PC-9 (cell line): ENCODE data around the gene HPN. TPM values are rescaled to one million over a fixed set of nuclear protein-coding genes. Genes with fewer than 3 reads are reported as not detected.

Source experiments
- BruUV-seq: library from RNA; stranded (reverse); fragments of 400-500 nt; replicated peaks from 2 replicates; lab custom pipeline; 2021; lab: Mats Ljungman, UMichigan
- CTCF ChIA-PET: fragments of 300-600 bp; sonication (Branson Sonifier 250); formaldehyde crosslinking; loops from one replicate; lab custom pipeline; 2022; ENCODE audit warnings: antibody characterized with exemption; lab: Charles Lee
- POLR2A ChIA-PET: fragments of 300-600 bp; sonication (Branson Sonifier 250); formaldehyde crosslinking; loops from one replicate; lab custom pipeline; 2022; ENCODE audit warnings: antibody characterized with exemption; ENCODE audit not compliant: unreplicated experiment; lab: Charles Lee
- DNase-seq, 2 experiments: peaks; one replicate each; pipeline versions ENCODE4 v3.0.0 to v3.0.0-alpha.2; 2015 to 2022; ENCODE audit warnings: mixed read lengths in 1 of 2
- H2AFZ ChIP-seq: fragments of 200-600 bp; sonication (generic); 2 replicates; pipeline ENCODE4 v1.8.1; 2017; ENCODE audit warnings: antibody characterized with exemption
- H3F3A ChIP-seq: fragments of 200-600 bp; sonication (generic); 2 replicates; pipeline ENCODE4 v1.8.1; 2017; ENCODE audit warnings: antibody characterized with exemption, mild to moderate bottlenecking, low read depth; ENCODE audit not compliant: insufficient read depth
- H3K27ac ChIP-seq: fragments of 200-600 bp; sonication (generic); 2 replicates; pipeline ENCODE4 v1.6.1; 2016; ENCODE audit warnings: mixed run types
- H3K27me3 ChIP-seq: fragments of 200-600 bp; sonication (generic); 2 replicates; pipeline ENCODE4 v1.6.1; 2016; ENCODE audit warnings: low read depth, mixed run types; ENCODE audit not compliant: insufficient read depth
- H3K36me3 ChIP-seq: fragments of 200-600 bp; sonication (generic); 2 replicates; pipeline ENCODE4 v1.6.1; 2016; ENCODE audit warnings: low read depth, mixed run types
- H3K4me1 ChIP-seq: fragments of 200-600 bp; sonication (generic); replicated peaks from 2 replicates; pipeline ENCODE4 v1.6.1; 2016; ENCODE audit warnings: mixed run types; ENCODE audit not compliant: insufficient read depth
- H3K4me2 ChIP-seq: fragments of 200-600 bp; sonication (generic); 2 replicates; pipeline ENCODE4 v1.6.1; 2017; ENCODE audit warnings: mixed run types
- H3K4me3 ChIP-seq: fragments of 200-600 bp; sonication (generic); 2 replicates; pipeline ENCODE4 v1.6.1; 2016; ENCODE audit warnings: mixed run types
- H3K79me2 ChIP-seq: fragments of 200-600 bp; sonication (generic); 2 replicates; pipeline ENCODE4 v1.6.1; 2017; ENCODE audit warnings: low read depth, mixed run types
- H3K9me2 ChIP-seq: fragments of 200-600 bp; sonication (generic); 2 replicates; pipeline ENCODE4 v1.8.1; 2017; ENCODE audit warnings: mild to moderate bottlenecking; ENCODE audit not compliant: insufficient read depth
- H3K9me3 ChIP-seq: fragments of 200-600 bp; sonication (generic); 2 replicates; pipeline ENCODE4 v1.8.1; 2016; ENCODE audit warnings: low read depth; ENCODE audit not compliant: insufficient read depth
- H4K20me1 ChIP-seq: fragments of 200-600 bp; sonication (generic); 2 replicates; pipeline ENCODE4 v1.8.1; 2017; ENCODE audit not compliant: insufficient read depth
- CTCF ChIP-seq: fragments of 200-600 bp; sonication (generic); conservative IDR thresholded peaks from 2 replicates; pipeline ENCODE4 v1.6.1; 2017; ENCODE audit warnings: mixed run types, antibody characterized with exemption, mild to moderate bottlenecking, moderate library complexity
- EZH2 ChIP-seq: fragments of 200-600 bp; sonication (generic); IDR thresholded peaks from 2 replicates; pipeline ENCODE4 v1.8.0; 2017; ENCODE audit warnings: antibody characterized with exemption, low read depth
- intact Hi-C: fragments of 100-400 bp; cut with micrococcal nuclease; formaldehyde crosslinking; loops from one replicate; pipeline ENCODE4 v1.10.0; 2022; ENCODE audit not compliant: unreplicated experiment
- total RNA-seq: library from RNA; stranded (reverse); gene quantifications from 2 replicates; pipeline ENCODE4 v1.2.3, GENCODE V29; 2021

Gene HPN
- total RNA-seq, 1 experiment from 2014 or later: 12.3 TPM

GRCh38 chr19:35009424-35010415 lies 31.8 kb upstream of the HPN start:
- Histone ChIP-seq H3K4me2 (no peak overlapping the region), H3K4me3 (no peak overlapping the region), H2AFZ (no peak overlapping the region), H3F3A (peaks cover 30% of the 10 kb centered on the region), H3K36me3 (no peaks in the 10 kb centered on the region; the same call in 1 of the 2 replicates), H3K9me2 (no peaks in the 10 kb centered on the region), H3K4me1 (peaks cover 28% of the 10 kb centered on the region), H3K79me2 (peaks cover 6% of the 10 kb centered on the region; the same call in 1 of the 2 replicates), H3K27me3 (no peaks in the 10 kb centered on the region), H4K20me1 (no peaks in the 10 kb centered on the region), H3K27ac (no peak overlapping the region), H3K9me3 (no peaks in the 10 kb centered on the region)
- TF ChIP-seq CTCF: no peak
- TF ChIP-seq EZH2: no peak
- no TSS peak for BruUV-seq
- ChIA-PET POLR2A (no interaction called here), CTCF (no interaction called here)
- intact Hi-C loops: no loop called here
- DNase-seq: no peak

- Histone ChIP-seq H3K36me3 (no peaks in the 10 kb centered on the region; the same call in 1 of the 2 replicates), H3K4me3 (no peak overlapping the region), H3K9me3 (no peaks in the 10 kb centered on the region), H3K4me2 (no peak overlapping the region), H3K9me2 (no peaks in the 10 kb centered on the region), H4K20me1 (no peaks in the 10 kb centered on the region), H3K27ac (no peak overlapping the region), H3K79me2 (0 out of 2 replicates have a peak, but pooled peaks cover 6% of the 10 kb centered on the region), H3K4me1 (peaks cover 13% of the 10 kb centered on the region), H3K27me3 (no peaks in the 10 kb centered on the region), H3F3A (peaks cover 19% of the 10 kb centered on the region; the same call in 1 of the 2 replicates), H2AFZ (no peak overlapping the region)
- DNase-seq: no peak
- TF ChIP-seq EZH2 (no peak), CTCF (no peak)
- POLR2A ChIA-PET: no interaction called here
- intact Hi-C loops: no loop called here
- BruUV-seq: no TSS peak
- CTCF ChIA-PET: no interaction called here
Measured at GRCh38 chr19:35011091-35011689, 30.3 kb upstream of the HPN start.

GRCh38 chr19:35011737-35012682 lies 29.5 kb upstream of the HPN start:
- no peak overlapping the region for H2AFZ ChIP-seq
- H3F3A ChIP-seq: peaks cover 17% of the 10 kb centered on the region; the same call in 1 of the 2 replicates
- H3K4me1 ChIP-seq: peaks cover 8% of the 10 kb centered on the region
- no peaks in the 10 kb centered on the region; the same call in 1 of the 2 replicates for H3K36me3 ChIP-seq
- no peak for TF ChIP-seq CTCF
- no peak for TF ChIP-seq EZH2
- H3K9me3 ChIP-seq: no peaks in the 10 kb centered on the region
- no peak overlapping the region for H3K4me3 ChIP-seq
- BruUV-seq: no TSS peak
- H4K20me1 ChIP-seq: no peaks in the 10 kb centered on the region
- POLR2A ChIA-PET: no interaction called here
- H3K9me2 ChIP-seq: no peaks in the 10 kb centered on the region
- no peak overlapping the region for H3K4me2 ChIP-seq
- intact Hi-C loops: no loop called here
- 0 out of 2 replicates have a peak, but pooled peaks cover 6% of the 10 kb centered on the region for H3K79me2 ChIP-seq
- CTCF ChIA-PET: no interaction called here
- H3K27me3 ChIP-seq: no peaks in the 10 kb centered on the region
- H3K27ac ChIP-seq: no peak overlapping the region
- no peak for DNase-seq
